HG02759 (cell line): ENCODE results near the gene ZNF816.
"Not testable (repeated sequence)": the region's sequence is repeated elsewhere in the genome, so short reads cannot be mapped to it uniquely, and the experiment has no call there.

Experiments
- ATAC-seq: cut with Tn5 transposase; IDR thresholded peaks from one replicate; pipeline ENCODE4 v1.9.1; 2021; ENCODE audit warnings: mild to moderate bottlenecking, moderate library complexity; ENCODE audit not compliant: unreplicated experiment

ZNF816 gene

DNA sequence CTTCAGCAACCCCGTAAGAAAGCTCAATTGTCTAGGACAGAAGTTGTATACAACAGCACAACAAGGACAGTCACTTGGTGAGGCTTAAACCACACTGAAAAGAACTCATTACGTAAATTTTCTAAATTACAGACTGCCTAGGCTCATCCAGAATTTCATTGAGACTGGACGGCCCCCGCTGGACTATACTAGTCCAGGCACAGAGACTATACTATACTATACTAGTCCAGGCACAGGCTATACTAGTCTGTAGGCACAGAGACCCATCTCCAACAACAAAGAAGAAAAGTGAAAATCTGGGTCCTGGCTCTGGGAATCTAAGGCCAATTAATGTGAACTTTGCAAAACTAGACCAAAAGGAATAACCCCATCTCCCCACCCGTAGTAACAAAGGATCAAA lies 700 bp downstream of the ZNF816 start:
- no peak for ATAC-seq

DNA sequence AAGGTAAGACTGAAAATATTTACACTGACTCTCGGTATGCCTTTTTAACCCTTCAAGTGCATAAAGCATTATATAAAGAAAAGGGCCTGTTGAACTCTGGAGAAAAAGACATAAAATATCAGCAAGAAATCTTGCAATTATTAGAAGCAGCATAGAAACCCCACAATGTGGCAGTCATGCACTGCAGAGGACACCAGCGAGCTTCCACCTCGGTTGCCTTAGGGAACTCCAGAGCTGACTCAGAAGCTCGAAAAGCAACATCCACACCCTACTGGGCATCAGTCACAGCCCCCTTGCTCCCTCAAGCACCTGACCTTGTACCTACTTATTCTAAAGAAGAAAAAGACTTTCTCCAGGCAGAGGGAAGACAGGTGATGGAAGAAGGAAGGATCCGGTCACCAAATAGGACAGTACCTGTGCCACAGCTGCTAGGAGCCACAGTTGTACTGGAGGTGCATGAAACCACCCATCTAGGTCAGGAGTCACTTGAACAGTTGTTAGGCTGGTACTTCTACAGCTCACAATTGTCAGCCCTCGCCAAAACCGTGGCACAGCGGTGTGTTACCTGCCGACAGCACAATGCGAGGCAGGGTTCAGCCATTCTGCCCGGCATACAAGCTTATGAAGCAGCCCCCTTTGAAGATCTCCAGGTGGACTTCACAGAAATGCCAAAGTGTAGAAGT lies 2.9 kb downstream of the ZNF816 start:
- ATAC-seq, result no peak

DNA sequence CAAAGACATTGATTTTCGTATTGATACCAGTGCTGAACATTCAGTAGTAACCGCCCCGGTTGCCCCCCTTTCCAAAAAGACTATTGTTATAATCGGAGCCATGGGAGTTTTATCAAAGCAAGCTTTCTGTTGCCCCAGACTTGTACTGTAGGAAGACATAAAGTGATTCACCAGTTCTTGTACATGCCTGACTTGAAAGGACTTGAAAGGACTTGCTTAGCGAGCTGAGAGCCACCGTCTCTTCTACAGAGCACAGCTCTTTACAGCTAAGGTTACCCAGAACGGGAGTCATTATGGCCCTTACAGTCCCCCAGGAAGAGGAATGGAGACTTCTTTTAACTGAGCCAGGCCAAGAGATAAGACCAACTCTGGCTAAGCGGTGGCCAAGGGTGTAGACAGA lies 5.1 kb downstream of the ZNF816 start:
- ATAC-seq, result no peak

DNA sequence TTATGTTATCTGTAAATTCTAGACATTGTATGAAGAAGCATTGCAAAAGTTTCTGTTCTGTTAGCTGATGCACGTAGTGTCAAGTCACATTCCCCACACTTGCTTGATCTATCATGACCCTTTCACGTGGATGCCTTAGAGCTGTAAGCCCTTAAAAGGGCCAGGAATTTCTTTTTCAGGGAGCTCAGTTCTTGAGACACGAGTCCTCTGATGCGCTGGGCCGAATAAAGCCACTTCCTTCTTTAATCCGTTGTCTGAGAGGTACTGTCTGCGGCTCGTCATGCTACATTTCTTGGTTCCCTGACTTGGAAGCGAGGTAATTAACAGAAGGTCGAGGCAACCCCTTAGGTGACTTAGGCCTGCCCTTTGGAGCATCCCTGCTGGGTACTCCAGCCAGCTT lies 5.8 kb downstream of the ZNF816 start:
- ATAC-seq, result no peak

DNA sequence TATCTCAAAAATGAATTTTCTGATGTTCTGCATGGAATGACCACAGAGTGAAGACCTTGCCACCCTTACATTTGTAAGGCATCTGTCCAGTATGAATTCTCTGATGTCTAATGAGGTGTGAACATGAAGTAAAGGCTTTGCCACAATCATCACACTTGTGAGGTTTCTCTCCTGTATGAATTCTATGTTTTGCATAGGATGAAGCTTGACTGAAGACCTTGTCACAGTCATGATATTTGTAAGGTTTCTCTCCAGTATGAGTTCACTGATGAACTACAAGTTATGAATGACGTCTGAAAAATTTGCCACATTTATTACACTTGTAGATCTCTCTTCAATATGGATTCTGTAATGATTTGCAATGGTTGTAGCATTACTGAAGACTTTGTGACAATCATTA lies 13.3 kb downstream of the ZNF816 start:
- no peak for ATAC-seq

DNA sequence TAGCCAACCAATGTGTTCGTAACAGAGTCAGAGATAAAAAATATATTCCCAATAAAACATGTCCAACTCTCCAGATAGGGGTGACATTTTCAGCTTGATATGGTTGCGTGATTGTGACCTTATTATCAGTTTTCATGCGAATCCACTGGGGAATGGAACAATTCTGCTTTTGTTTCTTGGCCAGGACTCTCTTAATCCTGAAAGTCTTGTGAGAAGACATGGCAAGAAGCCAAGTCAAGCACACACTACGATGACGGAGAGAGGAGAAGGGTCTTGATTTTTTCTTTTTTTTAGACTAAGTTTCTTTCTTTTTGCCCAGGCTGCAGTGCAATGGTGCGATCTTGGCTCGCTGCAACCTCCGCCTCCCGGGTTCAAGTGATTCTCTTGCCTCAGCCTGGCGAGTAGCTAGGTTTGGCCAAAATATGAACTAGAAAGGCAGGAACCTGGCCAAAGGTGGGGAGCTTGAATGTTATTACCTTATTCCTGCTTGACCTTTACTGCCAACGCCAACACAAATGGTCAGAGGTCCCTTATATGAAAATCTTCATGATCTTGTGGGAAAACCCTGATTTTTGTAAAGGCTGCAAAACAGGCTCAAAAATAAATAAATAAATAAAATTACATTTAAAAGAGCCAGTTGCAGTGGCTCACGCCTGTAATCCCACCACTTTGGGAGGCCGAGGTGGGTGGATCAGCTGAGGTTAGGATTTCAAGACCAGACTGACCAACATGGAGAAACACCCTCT lies 14.5 kb downstream of the ZNF816 start:
- no peak for ATAC-seq

DNA sequence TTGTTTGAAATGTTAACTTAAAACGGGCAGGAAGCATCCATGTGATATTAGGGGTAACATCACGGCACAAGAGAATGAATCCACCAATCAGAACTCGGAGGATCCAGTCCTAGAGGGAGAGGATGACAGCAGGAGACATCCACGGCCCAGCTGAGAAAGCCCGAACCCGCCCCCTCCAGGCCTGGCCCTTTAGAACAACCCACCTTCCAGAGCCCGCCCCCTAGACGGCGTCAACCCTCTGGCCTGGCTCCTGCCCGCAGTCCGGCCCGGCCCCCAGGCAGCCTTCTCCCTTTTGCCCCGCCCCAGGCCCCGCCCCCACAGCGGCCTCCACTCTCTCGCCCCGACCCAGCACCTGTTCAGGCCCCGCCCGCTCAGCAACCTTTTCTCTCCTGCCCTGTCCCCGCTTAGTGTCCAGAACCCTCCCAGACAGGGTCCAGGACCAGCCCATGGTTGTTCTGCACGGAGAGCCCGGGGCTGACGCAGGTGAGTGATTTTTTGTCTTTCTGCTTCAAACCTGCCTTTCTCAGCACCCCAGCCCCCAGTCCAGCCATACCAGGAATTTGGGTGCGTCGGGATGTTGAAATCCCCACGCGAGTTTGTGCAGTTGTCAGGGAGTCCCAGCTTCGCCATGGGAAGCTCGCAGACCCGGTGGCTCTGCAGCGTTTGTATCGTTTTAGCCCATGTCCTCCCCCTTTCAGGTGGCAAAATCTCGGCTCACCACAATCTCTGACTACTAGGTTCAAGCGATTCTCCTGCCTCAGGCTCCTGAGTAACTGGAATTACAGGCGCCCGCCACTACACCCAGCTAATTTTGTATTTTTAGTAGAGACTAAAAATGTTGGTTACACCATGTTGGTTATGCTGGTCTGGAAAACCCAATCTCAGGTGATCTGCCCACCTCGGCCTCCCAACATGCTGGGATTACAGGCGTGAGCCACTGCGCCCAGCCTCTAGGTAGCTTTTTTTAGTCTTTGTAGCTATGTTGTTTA lies 16.1 kb downstream of the ZNF816 start:
- ATAC-seq, result no peak

DNA sequence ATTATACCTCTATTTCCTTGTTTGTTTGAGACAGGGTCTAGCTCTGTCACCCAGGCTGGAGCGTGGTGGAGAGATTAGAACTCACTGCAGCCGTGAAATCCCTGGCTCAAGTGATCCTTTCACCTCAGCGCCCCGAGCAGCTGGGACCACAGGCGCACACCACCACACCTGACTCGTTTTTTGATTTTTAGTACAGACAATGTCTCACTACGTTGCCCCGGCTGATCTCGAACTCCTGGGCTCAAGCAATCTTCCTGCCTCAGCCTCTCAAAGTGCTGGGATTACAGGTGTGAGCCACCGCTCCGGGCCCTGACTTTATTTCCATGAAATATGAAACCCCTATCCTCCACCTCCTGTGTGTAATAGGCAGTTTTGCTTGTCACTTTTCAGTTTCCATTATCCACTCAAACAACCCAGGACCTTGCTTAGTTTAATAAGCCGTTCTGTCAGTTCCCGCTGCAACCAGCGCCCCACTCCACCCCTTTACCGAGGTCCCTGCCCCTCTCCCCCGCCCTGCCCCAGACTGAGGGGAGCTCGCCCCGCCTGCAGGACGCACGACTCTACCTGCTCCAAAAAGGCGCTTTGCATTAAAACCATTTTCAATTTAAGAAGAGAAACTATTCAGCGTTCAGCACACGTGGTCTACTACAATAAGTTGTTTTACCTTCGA lies 16.9 kb downstream of the ZNF816 start:
- no peak for ATAC-seq

DNA sequence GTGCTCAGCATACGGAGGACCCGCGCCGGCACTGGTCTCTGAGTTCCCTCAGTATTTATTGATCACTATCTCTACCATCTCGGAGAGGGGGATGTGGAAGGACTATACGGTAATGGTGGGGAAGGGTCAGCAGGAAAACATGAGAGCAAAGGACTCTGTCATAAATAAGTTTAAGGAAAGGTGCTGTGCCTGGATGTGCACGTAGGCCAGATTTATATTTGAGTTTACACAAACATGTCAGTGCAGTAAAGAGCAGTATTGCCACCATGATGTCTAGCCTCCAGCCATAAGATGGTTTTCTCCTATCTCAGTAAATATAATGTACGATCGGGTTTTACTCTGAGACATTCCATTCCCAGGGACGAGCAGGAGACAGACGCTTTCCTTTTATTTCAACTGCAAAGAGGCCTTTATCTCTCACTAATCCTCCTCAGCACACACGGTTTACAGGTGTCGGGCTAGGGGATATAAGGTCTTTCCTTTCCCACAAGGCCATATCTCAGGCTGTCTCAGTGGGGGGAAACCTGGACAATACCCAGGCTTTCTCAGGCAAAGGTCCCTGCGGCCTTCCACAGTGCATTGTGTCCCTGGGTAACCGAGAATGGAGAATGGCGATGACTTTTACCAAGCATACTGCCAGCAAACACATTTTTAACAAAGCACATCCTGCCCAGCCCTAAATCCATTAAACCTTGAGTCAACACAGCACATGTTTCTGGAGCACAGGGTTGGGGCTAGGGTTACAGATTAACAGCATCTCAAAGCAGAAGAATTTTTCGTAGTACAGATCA lies 17.8 kb downstream of the ZNF816 start:
- ATAC-seq, result not testable (repeated sequence)

DNA sequence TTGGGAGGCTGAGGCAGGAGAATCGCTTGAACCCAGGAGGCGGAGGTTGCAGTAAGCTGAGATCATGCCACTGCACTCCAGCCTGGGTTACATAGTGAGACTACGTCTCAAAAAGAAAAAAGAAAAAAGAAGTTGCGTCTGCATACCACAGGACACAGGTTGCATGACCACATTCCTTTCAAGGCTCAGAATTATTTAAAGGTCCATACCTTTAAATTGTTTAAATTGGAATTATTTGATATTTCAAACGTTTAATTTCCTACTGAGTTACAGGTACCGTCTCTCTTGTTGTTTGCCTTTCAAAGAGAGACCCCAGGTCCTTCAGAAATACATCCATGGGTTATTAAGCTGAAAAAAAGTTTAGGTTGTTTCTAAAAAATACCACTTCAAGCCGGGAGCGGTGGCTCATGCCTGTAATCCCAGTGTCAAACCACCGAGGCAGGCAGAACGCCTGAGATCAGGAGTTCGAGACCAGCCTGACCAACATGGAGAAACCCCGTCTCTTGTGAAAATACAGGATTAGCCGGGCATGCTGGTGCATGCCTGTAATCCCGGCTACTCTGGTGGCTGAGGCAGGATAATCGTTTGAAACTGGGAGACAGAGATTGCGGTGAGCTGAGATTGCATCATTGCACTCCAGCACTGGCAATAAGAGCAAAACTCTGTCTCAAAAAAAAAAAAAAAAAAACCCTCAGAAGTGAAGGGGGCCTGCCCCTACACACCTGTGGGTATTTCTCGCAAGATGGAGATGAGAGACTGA lies 18.6 kb downstream of the ZNF816 start:
- ATAC-seq, result no peak

DNA sequence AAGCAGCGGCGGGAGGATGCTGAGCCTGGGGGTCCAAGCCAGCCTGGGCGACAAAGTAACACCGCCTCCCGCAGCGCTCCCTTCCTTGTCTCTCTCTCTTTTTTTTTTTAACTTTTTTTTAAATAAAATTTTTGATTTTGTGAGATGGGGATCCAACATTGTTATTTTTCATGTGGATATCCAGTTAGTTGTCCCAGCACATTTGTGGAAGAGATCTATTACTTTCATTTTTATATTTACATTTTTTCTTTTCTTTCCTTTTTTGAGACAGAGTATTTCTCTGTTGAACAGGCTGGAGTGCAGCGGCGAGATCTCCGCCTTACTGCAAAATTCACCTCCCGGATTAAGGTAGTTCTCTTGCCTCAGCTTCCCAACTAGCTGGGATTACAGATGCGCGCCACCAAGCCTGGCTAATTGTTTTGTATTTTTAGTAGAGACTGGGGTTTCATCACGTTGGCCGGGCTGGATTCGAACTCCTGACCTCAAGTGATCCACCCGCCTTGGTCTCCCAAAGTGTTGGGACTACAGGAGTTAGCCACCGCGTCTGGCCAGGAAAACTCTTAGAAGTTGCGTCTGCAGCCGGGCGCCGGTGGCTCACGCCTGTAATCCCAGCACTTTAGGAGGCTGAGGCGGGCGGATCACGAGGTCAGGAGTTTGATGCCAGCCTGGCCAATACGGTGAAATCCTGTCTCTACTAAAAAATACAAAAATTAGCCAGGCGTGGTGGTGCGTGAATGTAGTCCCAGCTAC lies 19.4 kb downstream of the ZNF816 start:
- ATAC-seq, result peak; percentile 22

DNA sequence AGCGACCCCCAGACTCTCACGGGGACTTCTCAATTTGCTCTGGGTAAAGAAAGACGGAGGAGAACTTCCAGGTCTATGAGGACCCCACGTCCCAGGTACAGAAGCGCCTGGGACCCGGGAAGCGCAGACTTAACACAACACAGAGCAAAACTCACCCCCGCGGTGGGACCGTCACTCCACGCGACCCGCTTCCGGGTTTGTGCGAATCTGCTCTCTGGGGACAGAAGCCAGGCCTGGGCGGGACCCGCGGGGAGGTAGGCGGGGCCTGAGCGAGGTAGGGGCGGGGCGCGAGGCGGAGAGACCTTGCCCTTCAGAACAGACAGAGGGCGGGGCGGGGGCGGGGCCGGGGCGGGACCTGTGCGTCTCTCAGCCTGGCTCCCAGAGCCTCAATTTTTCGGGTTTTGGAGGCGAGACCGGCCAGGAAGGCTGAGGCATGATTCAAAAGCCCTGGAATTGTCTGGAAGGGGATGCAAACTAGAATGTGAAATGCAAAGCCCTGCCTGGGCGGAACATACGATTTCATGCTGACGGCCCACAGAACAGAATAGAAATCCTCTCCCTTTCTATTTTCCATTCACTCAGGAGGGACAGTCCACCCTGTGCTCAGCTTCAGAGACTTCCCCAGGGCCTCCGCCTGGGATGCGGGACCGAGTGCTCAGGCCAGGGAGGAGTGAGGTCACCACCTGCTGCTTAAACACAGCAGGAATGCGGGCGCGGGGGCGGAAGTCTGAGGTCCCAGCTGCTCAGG lies 20.1 kb downstream of the ZNF816 start:
- peak; percentile 96 for ATAC-seq

DNA sequence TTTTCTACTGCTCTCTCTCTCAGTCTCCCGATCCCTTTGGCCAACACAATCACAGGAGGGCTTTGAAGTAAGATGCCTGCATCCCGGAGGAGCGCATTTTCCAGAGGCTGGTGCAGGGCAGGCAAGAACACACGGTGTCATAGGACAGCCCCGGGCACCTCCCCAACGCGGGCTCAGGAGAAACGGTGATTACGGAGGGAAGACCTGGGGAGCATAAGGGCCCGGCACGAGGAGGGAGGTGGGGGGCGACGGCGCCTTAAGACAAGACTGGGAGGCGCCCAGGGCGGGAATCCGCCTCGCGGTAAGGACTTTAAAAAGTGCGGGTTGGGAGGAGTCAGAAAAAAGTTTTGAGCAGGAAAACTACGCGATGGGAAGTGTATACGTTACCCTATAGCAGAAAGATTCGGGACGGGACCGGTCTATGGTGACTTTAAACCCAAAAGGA lies 20.7 kb downstream of the ZNF816 start:
- peak; percentile 32 for ATAC-seq

DNA sequence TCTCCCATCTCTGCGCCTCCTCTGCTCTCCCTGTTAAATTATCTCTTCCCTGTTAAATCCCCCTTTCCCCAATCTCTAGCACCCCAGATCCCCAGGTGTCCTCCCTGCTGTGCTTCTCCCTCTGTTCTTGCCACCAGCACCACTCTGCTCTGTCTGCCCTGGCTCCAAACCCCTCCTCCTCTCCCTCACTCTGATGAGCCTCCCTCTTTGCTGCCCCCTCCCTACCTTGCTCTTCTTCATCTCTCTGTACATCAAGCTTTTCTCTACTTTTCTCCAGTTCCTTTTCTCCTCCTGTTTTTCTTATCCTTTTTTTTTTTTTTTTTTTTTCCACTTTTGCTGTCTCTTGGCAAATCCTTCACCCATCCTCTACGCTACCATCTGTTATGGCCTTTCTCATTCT lies 21.2 kb downstream of the ZNF816 start:
- ATAC-seq, result not testable (repeated sequence)

DNA sequence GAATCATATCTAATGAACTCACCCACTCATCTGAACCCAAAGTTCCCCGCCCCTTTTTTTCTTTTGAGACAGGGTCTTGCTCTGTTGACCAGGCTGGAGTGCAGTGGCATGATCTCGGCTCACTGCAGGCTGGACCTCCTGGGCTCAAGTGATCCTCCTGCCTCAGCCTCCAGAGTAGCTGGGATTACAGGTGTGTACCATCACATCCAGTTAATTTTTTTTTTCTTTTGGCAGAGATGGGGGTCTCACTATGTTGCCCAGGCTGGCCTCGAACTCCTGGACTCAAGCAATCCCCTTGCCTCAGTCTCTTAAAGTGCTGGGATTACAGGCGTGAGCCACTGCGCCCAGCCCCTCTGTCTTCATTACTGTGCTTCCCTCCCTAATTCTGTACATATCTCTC lies 21.8 kb downstream of the ZNF816 start:
- ATAC-seq, result not testable (repeated sequence)

DNA sequence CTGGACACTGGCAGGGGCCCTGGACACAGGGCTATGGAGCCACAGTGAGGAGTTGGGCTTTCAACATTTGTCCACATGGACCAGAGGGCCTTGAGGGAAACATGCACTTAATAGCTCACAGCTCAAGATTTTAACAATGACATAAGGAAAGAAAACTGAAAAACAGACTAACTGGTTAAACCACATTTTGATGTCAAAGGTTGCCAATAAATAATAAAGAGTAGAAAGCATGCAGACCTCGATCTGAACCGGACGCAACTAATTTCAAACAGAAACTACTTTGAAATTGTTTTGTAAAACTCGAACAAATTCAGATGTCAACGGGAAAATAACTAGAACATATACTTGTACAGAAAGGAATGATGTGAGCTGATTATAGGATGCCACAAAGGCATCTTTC lies 23.9 kb downstream of the ZNF816 start:
- no peak for ATAC-seq

DNA sequence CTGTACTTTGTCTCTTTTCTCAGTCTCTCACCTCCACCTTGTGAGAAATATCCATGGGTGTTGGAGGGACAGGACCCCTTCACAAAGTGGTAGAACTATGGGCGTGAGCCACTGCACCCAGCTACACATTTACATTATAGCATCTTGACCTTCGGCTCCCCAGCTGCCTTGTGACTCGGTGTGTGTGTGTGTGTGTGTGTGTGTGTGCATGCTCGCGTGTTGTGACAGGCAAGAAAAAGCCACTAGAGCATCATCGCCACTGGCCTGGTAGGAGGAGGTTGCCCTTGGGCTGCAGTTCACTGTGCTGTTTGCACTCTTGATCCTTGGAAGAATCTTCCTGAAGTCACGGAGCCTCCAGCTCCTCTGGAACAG lies 25.7 kb downstream of the ZNF816 start:
- ATAC-seq, result no peak
